ENCODE measurements around the gene SPATA20.
A peak's percentile ranks its signal among the peaks of the same experiment; 100 is the strongest.

Gene SPATA20

GRCh38 chr17:50559674-50560184, 12.8 kb downstream of the SPATA20 start:
- TF ChIP-seq MAX (IDR thresholded peaks at IDR 0.05): peak; percentile 72
- TF ChIP-seq TCF12 (IDR thresholded peaks at IDR 0.05; ENCODE audit: low read depth): no peak

GRCh38 chr17:50560185-50560824, 13.3 kb downstream of the SPATA20 start, which contains the start of gene CACNA1G:
Gene CACNA1G, plus strand, starts transcription at chr17:50560715. Its CDS starts 745 bp downstream, at chr17:50561460.
- TF ChIP-seq EP300 (IDR thresholded peaks at IDR 0.05; ENCODE audit: borderline replicate concordance) (no peak), TEAD4 (IDR thresholded peaks at IDR 0.05) (0 out of 2 replicates have a peak, but pooled peaks have one; percentile 38), FOXM1 (IDR thresholded peaks at IDR 0.05; ENCODE audit: borderline replicate concordance, low read depth) (no peak), REST (IDR thresholded peaks at IDR 0.05; ENCODE audit: low read depth) (no peak), CEBPB (IDR thresholded peaks at IDR 0.05) (no peak), RAD21 (IDR thresholded peaks at IDR 0.05; ENCODE audit: low read depth) (no peak; the same call in 1 of the 2 replicates), YY1 (IDR thresholded peaks at IDR 0.05; ENCODE audit: low read depth) (no peak), ZBTB7A (IDR thresholded peaks at IDR 0.05; ENCODE audit: low read depth) (peak; percentile 66; the same call in 1 of the 2 replicates), MAX (IDR thresholded peaks at IDR 0.05) (no peak; the same call in 1 of the 2 replicates), CREB1 (IDR thresholded peaks at IDR 0.05; ENCODE audit: low read depth) (no peak), USF1 (IDR thresholded peaks at IDR 0.05) (no peak), TCF12 (IDR thresholded peaks at IDR 0.05; ENCODE audit: low read depth) (peak; percentile 40; the same call in 1 of the 2 replicates), TAF1 (IDR thresholded peaks at IDR 0.05; ENCODE audit: low read depth) (no peak; the same call in 1 of the 2 replicates), NFIC (IDR thresholded peaks at IDR 0.05) (no peak), EGR1 (IDR thresholded peaks at IDR 0.05) (no peak)

- peak; percentile 78; the same call in 1 of the 2 replicates for TF ChIP-seq ZBTB7A (IDR thresholded peaks at IDR 0.05; ENCODE audit: low read depth)
- TF ChIP-seq TAF1 (IDR thresholded peaks at IDR 0.05; ENCODE audit: low read depth): no peak
- no peak; the same call in 1 of the 2 replicates for TF ChIP-seq TCF12 (IDR thresholded peaks at IDR 0.05; ENCODE audit: low read depth)
- TF ChIP-seq FOXM1 (IDR thresholded peaks at IDR 0.05; ENCODE audit: borderline replicate concordance, low read depth): no peak
Measured at GRCh38 chr17:50560931-50561745, 14.2 kb downstream of the SPATA20 start.

- TF ChIP-seq NFIC (IDR thresholded peaks at IDR 0.05) (no peak), TAF1 (IDR thresholded peaks at IDR 0.05; ENCODE audit: low read depth) (no peak)
Measured at GRCh38 chr17:50561746-50562141, 14.8 kb downstream of the SPATA20 start.

- TF ChIP-seq MAX (IDR thresholded peaks at IDR 0.05) (no peak), EGR1 (IDR thresholded peaks at IDR 0.05) (no peak)
Measured at GRCh38 chr17:50562242-50563091, 15.5 kb downstream of the SPATA20 start.

- TF ChIP-seq EGR1 (IDR thresholded peaks at IDR 0.05): no peak
- TF ChIP-seq TEAD4 (IDR thresholded peaks at IDR 0.05): no peak
- TF ChIP-seq TAF1 (IDR thresholded peaks at IDR 0.05; ENCODE audit: low read depth): no peak
- no peak for TF ChIP-seq ZBTB7A (IDR thresholded peaks at IDR 0.05; ENCODE audit: low read depth)
- TF ChIP-seq REST (IDR thresholded peaks at IDR 0.05; ENCODE audit: low read depth): no peak
- TF ChIP-seq EP300 (IDR thresholded peaks at IDR 0.05; ENCODE audit: borderline replicate concordance): no peak
- no peak for TF ChIP-seq RAD21 (IDR thresholded peaks at IDR 0.05; ENCODE audit: low read depth)
- TF ChIP-seq CREB1 (IDR thresholded peaks at IDR 0.05; ENCODE audit: low read depth): no peak
- no peak for TF ChIP-seq TCF12 (IDR thresholded peaks at IDR 0.05; ENCODE audit: low read depth)
- TF ChIP-seq MAX (IDR thresholded peaks at IDR 0.05): no peak
- no peak for TF ChIP-seq NFIC (IDR thresholded peaks at IDR 0.05)
- no peak for TF ChIP-seq YY1 (IDR thresholded peaks at IDR 0.05; ENCODE audit: low read depth)
- no peak for TF ChIP-seq FOXM1 (IDR thresholded peaks at IDR 0.05; ENCODE audit: borderline replicate concordance, low read depth)
- TF ChIP-seq CEBPB (IDR thresholded peaks at IDR 0.05): no peak
- TF ChIP-seq USF1 (IDR thresholded peaks at IDR 0.05): no peak
Measured at GRCh38 chr17:50563092-50563511, 16.1 kb downstream of the SPATA20 start.
